A673 (cell line): Measurements from ENCODE around the gene ANKRD44. TPM values are rescaled to one million over a fixed set of nuclear protein-coding genes. Genes with fewer than 3 reads are reported as not detected.

Experiments used
- BruUV-seq: library from RNA; stranded (reverse); fragments of 400-500 nt; replicated peaks from 2 replicates; lab custom pipeline; 2021; lab: Mats Ljungman, UMichigan
- CTCF ChIA-PET: fragments of 300-600 bp; sonication (Branson Sonifier 250); formaldehyde crosslinking; loops from one replicate; lab custom pipeline; 2022; ENCODE audit warnings: antibody characterized with exemption; lab: Charles Lee
- POLR2A ChIA-PET: fragments of 300-600 bp; sonication (Branson Sonifier 250); formaldehyde crosslinking; loops from one replicate; lab custom pipeline; 2022; ENCODE audit warnings: antibody characterized with exemption; ENCODE audit not compliant: low non-redundant PET; lab: Charles Lee
- DNase-seq: peaks from one replicate; pipeline ENCODE4 v3.0.0-alpha.2; 2015; ENCODE audit warnings: low spot score
- H3K27ac ChIP-seq: fragments of 200-600 bp; sonication (generic); 2 replicates; pipeline ENCODE4 v1.5.1; 2016; ENCODE audit warnings: mixed run types, low read depth, mild to moderate bottlenecking, mixed read lengths, antibody characterized with exemption, low read length; ENCODE audit not compliant: poor library complexity, severe bottlenecking
- H3K27me3 ChIP-seq: fragments of 200-600 bp; sonication (generic); replicated peaks from 2 replicates; pipeline ENCODE4 v1.6.1; 2017; ENCODE audit warnings: mixed run types, low read depth, mild to moderate bottlenecking, mixed read lengths, antibody characterized with exemption, low read length; ENCODE audit not compliant: insufficient read depth, poor library complexity
- H3K36me3 ChIP-seq: fragments of 200-600 bp; sonication (generic); 2 replicates; pipeline ENCODE4 v1.6.1; 2016; ENCODE audit warnings: mixed run types, mild to moderate bottlenecking, mixed read lengths, antibody characterized with exemption, low read length; ENCODE audit not compliant: insufficient read depth, poor library complexity, severe bottlenecking
- H3K4me1 ChIP-seq: fragments of 200-600 bp; sonication (generic); 2 replicates; pipeline ENCODE4 v1.6.1; 2017; ENCODE audit warnings: mixed run types, mild to moderate bottlenecking, mixed read lengths, antibody characterized with exemption, low read length; ENCODE audit not compliant: insufficient read depth, poor library complexity, severe bottlenecking
- H3K4me3 ChIP-seq: fragments of 200-600 bp; sonication (generic); 2 replicates; pipeline ENCODE4 v1.5.1; 2016; ENCODE audit warnings: low read depth, mixed run types, mild to moderate bottlenecking, mixed read lengths, low read length; ENCODE audit not compliant: poor library complexity, severe bottlenecking
- H3K9me3 ChIP-seq: fragments of 200-600 bp; sonication (generic); 2 replicates; pipeline ENCODE4 v1.6.1; 2016; ENCODE audit warnings: mixed run types, low read depth, mild to moderate bottlenecking, mixed read lengths, antibody characterized with exemption, low read length; ENCODE audit not compliant: poor library complexity, severe bottlenecking
- EZH2 ChIP-seq: fragments of 200-600 bp; sonication (generic); IDR thresholded peaks from 2 replicates; pipeline ENCODE4 v1.6.1; 2017; ENCODE audit warnings: borderline replicate concordance, low read depth, mild to moderate bottlenecking, mixed read lengths, antibody characterized with exemption, low read length; ENCODE audit not compliant: poor library complexity, severe bottlenecking
- intact Hi-C: fragments of 100-400 bp; cut with micrococcal nuclease; formaldehyde crosslinking; loops from one replicate; pipeline ENCODE4 v1.10.0; 2022; ENCODE audit not compliant: unreplicated experiment
- total RNA-seq: library from RNA; stranded (reverse); gene quantifications from 2 replicates; pipeline ENCODE4 v1.2.3, GENCODE V29; 2021
- TF ChIP-seq, protein P1 (sequence below): fragments of 300-800, 200-600 bp; sonication (generic); conservative IDR thresholded peaks from 2 replicates; pipeline ENCODE4 v1.5.1; 2017; ENCODE audit warnings: low read depth, mild to moderate bottlenecking, antibody characterized with exemption, low read length, moderate library complexity, mixed read lengths

The ANKRD44 gene
- total RNA-seq, 1 experiment from 2014 or later = 17.0 TPM

- TF ChIP-seq EZH2 = no peak
- TF ChIP-seq, protein P1, sequence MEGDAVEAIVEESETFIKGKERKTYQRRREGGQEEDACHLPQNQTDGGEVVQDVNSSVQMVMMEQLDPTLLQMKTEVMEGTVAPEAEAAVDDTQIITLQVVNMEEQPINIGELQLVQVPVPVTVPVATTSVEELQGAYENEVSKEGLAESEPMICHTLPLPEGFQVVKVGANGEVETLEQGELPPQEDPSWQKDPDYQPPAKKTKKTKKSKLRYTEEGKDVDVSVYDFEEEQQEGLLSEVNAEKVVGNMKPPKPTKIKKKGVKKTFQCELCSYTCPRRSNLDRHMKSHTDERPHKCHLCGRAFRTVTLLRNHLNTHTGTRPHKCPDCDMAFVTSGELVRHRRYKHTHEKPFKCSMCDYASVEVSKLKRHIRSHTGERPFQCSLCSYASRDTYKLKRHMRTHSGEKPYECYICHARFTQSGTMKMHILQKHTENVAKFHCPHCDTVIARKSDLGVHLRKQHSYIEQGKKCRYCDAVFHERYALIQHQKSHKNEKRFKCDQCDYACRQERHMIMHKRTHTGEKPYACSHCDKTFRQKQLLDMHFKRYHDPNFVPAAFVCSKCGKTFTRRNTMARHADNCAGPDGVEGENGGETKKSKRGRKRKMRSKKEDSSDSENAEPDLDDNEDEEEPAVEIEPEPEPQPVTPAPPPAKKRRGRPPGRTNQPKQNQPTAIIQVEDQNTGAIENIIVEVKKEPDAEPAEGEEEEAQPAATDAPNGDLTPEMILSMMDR = no peak
- ChIA-PET CTCF (no interaction called here), POLR2A (no interaction called here)
- H3K9me3 ChIP-seq = no peaks in the 10 kb centered on the region
- DNase-seq = no peak
- no peaks in the 10 kb centered on the region for H3K27me3 ChIP-seq
- intact Hi-C loops = no loop called here
- no peak overlapping the region for H3K4me3 ChIP-seq
- no peak overlapping the region for H3K27ac ChIP-seq
- BruUV-seq = no TSS peak
- peaks cover 8% of the 10 kb centered on the region for H3K4me1 ChIP-seq
- H3K36me3 ChIP-seq = no peaks in the 10 kb centered on the region
Measured at GRCh38 chr2:197306024-197306695, 4.4 kb downstream of the ANKRD44 start.

DNA sequence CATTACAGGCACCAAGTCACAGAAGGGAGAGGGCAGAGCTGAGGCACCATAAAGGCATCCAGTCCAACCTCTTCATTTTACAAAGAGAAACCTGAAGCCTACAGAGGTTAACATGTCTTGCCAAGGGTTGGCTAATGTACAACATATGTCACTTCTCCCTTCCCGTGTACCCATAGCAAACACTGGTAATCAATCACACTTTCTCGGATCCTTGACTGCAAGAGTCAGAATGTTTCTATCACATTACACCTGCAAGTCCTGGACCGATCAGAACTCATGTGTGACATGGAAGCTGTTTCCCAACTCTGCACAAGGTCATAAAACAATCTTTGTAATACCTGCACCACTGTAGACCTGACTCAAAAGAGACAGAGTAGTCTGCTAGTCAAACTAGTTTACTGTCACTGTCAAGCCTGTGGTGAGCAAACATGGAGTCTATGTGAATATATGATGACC lies 6.0 kb downstream of the ANKRD44 start:
- intact Hi-C loops = no loop called here
- POLR2A ChIA-PET = no interaction called here
- Histone ChIP-seq H3K9me3 (no peaks in the 10 kb centered on the region), H3K36me3 (no peaks in the 10 kb centered on the region), H3K4me3 (no peak overlapping the region), H3K27me3 (no peaks in the 10 kb centered on the region), H3K4me1 (peaks cover 5% of the 10 kb centered on the region), H3K27ac (no peak overlapping the region)
- DNase-seq = no peak
- TF ChIP-seq EZH2 = no peak
- TF ChIP-seq, protein P1 = no peak
- no TSS peak for BruUV-seq
- CTCF ChIA-PET = no interaction called here

DNA sequence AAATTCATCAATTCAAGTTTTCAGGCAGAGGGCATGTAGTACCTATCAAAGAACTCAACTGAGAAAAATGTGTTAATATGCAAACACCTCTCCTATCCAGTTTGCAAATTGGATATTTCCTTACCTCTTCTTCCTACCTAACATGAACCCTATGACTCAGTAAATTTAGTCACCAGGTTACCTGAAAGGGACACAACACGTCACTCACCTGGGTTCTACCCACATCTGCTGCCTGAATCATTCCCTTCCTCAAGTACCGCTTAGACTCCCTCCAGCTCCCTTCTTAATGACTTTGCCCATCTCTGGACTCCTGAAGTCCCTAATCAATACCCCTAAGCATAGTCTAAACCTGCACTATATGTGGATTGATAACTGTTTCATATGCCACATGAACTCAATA lies 10.4 kb downstream of the ANKRD44 start:
- Histone ChIP-seq H3K36me3 (no peaks in the 10 kb centered on the region), H3K4me1 (no peaks in the 10 kb centered on the region), H3K27me3 (no peaks in the 10 kb centered on the region), H3K27ac (no peak overlapping the region), H3K9me3 (no peaks in the 10 kb centered on the region), H3K4me3 (no peak overlapping the region)
- ChIA-PET CTCF (no interaction called here), POLR2A (no interaction called here)
- DNase-seq = no peak
- no peak for TF ChIP-seq EZH2
- TF ChIP-seq, protein P1 = no peak
- intact Hi-C loops = no loop called here
- BruUV-seq = no TSS peak
